OCI-LY7 (cell line): ENCODE measurements around the gene ABCC5. TPM values are rescaled to one million over a fixed set of nuclear protein-coding genes. Genes with fewer than 3 reads are reported as not detected.

Experiments
- BruUV-seq: library from RNA; stranded (reverse); fragments of 400-500 nt; replicated peaks from 2 replicates; lab custom pipeline; 2021; lab: Mats Ljungman, UMichigan
- CTCF ChIA-PET: fragments of 300-600 bp; sonication (Branson Sonifier 250); formaldehyde crosslinking; loops from one replicate; lab custom pipeline; 2022; ENCODE audit warnings: antibody characterized with exemption; ENCODE audit not compliant: unreplicated experiment; lab: Charles Lee
- POLR2A ChIA-PET: fragments of 300-600 bp; sonication (Branson Sonifier 250); formaldehyde crosslinking; loops from one replicate; lab custom pipeline; 2022; ENCODE audit warnings: antibody characterized with exemption; lab: Charles Lee
- DNase-seq: peaks from one replicate; pipeline ENCODE4 v3.0.0-alpha.2; 2015; ENCODE audit warnings: low spot score
- H2AFZ ChIP-seq: fragments of 200-600 bp; sonication (generic), shearing (Covaris generic); 2 replicates; pipeline ENCODE4 v1.6.1; 2014; ENCODE audit warnings: mild to moderate bottlenecking, antibody characterized with exemption, low read length, moderate library complexity
- H3K27ac ChIP-seq: fragments of 200-600 bp; sonication (generic); 2 replicates; pipeline ENCODE4 v1.5.1; 2014; ENCODE audit warnings: mixed run types, low read depth, mild to moderate bottlenecking, moderate library complexity, low read length, inconsistent platforms; ENCODE audit not compliant: poor library complexity, severe bottlenecking
- H3K36me3 ChIP-seq: fragments of 200-600 bp; sonication (generic); 2 replicates; pipeline ENCODE4 v1.6.1; 2014; ENCODE audit warnings: mild to moderate bottlenecking, antibody characterized with exemption, low read length, moderate library complexity, mixed read lengths; ENCODE audit not compliant: insufficient read depth
- H3K4me1 ChIP-seq: fragments of 200-600 bp; sonication (generic); 2 replicates; pipeline ENCODE4 v1.5.1; 2014; ENCODE audit warnings: mild to moderate bottlenecking, low read length; ENCODE audit not compliant: insufficient read depth, poor library complexity, severe bottlenecking
- H3K4me2 ChIP-seq: fragments of 200-600 bp; sonication (generic); 2 replicates; pipeline ENCODE4 v1.6.1; 2014; ENCODE audit warnings: mild to moderate bottlenecking, low read length
- H3K4me3 ChIP-seq: fragments of 200-600 bp; sonication (generic); 2 replicates; pipeline ENCODE4 v1.5.1; 2014; ENCODE audit warnings: mild to moderate bottlenecking, low read depth, low read length; ENCODE audit not compliant: poor library complexity, severe bottlenecking
- H3K79me2 ChIP-seq: fragments of 200-600 bp; sonication (generic); 2 replicates; pipeline ENCODE4 v1.6.1; 2016; ENCODE audit warnings: low read depth, mild to moderate bottlenecking, low read length, moderate library complexity, mixed read lengths; ENCODE audit not compliant: insufficient read depth
- H3K9me2 ChIP-seq: fragments of 200-600 bp; sonication (generic); 2 replicates; pipeline ENCODE4 v1.6.1; 2016; ENCODE audit warnings: mild to moderate bottlenecking, low read length, mixed read lengths; ENCODE audit not compliant: insufficient read depth
- H3K9me3 ChIP-seq: fragments of 200-600 bp; sonication (generic); 2 replicates; pipeline ENCODE4 v1.6.1; 2014; ENCODE audit warnings: mild to moderate bottlenecking, mixed run types, low read length, mixed read lengths
- H4K20me1 ChIP-seq: fragments of 200-600 bp; sonication (generic); 2 replicates; pipeline ENCODE4 v1.6.1; 2014; ENCODE audit warnings: mild to moderate bottlenecking, antibody characterized with exemption, low read length, moderate library complexity, mixed read lengths; ENCODE audit not compliant: insufficient read depth
- EZH2phosphoT487 ChIP-seq: fragments of 200-600 bp; sonication (generic); IDR thresholded peaks from 2 replicates; pipeline ENCODE4 v1.6.1; 2018; ENCODE audit warnings: low read depth, borderline replicate concordance, mild to moderate bottlenecking, mixed run types, antibody characterized with exemption, low read length, moderate library complexity, mixed read lengths
- intact Hi-C: fragments of 100-400 bp; cut with micrococcal nuclease; formaldehyde crosslinking; loops from one replicate; pipeline ENCODE4 v1.10.0; 2022; ENCODE audit not compliant: unreplicated experiment
- total RNA-seq, 2 experiments: library from RNA; depleted of rRNA in 1 of 2; stranded (reverse); fragments of >200 nt in 1 of 2; shearing (Covaris generic) in 1 of 2; gene quantifications; 2 replicates each; pipeline ENCODE4 v1.2.3, GENCODE V29; 2014 to 2022
- TF ChIP-seq, protein P1 (sequence below): fragments of 200-600 bp; sonication (generic); conservative IDR thresholded peaks from 2 replicates; pipeline ENCODE4 v1.5.1; 2014; ENCODE audit warnings: mild to moderate bottlenecking, antibody characterized with exemption, low read length, moderate library complexity, mixed read lengths

The ABCC5 gene
- total RNA-seq, 2 experiments from 2014 or later, result 18.1 to 24.8 TPM

DNA sequence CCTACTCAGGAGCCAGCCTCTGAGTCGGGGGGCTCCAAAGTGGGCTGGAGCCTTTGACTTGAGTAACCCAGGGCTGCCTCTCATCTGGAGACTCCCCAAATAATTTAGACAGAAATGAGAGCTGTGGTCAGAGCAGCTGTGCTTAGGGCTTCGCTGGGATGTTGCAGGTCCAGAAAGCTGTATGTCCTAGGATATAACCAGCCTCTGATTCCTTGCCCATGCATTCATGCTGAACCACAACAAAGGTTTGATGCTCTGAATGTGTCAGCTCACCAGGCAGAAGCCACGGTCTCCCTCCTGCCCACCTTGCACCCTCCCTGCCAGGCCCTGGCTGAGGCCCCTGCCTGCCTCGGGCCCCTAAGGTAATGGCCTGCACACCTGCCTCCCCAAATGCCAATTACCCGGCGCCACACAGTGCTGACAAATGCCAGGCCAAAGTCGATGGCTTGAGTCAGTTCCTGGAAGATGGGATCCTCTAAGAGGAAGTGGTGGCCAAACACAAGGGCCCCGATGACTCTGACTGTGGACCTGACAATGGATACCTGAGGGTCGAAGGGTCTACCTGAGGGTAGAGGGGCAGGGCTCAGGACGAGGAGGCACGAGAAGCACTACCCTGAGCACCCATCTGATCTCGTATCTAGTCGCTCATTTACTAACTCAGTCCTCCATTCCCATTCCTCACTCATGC lies 111.3 kb downstream of the ABCC5 start:
- intact Hi-C loops, result no loop called here
- Histone ChIP-seq H3K27ac (no peak overlapping the region), H3K36me3 (no peaks in the 10 kb centered on the region), H2AFZ (no peak overlapping the region), H3K9me3 (no peaks in the 10 kb centered on the region), H3K4me2 (no peak overlapping the region), H3K79me2 (no peaks in the 10 kb centered on the region), H3K4me3 (no peak overlapping the region), H4K20me1 (no peaks in the 10 kb centered on the region), H3K9me2 (no peaks in the 10 kb centered on the region), H3K4me1 (no peaks in the 10 kb centered on the region)
- TF ChIP-seq, protein P1, sequence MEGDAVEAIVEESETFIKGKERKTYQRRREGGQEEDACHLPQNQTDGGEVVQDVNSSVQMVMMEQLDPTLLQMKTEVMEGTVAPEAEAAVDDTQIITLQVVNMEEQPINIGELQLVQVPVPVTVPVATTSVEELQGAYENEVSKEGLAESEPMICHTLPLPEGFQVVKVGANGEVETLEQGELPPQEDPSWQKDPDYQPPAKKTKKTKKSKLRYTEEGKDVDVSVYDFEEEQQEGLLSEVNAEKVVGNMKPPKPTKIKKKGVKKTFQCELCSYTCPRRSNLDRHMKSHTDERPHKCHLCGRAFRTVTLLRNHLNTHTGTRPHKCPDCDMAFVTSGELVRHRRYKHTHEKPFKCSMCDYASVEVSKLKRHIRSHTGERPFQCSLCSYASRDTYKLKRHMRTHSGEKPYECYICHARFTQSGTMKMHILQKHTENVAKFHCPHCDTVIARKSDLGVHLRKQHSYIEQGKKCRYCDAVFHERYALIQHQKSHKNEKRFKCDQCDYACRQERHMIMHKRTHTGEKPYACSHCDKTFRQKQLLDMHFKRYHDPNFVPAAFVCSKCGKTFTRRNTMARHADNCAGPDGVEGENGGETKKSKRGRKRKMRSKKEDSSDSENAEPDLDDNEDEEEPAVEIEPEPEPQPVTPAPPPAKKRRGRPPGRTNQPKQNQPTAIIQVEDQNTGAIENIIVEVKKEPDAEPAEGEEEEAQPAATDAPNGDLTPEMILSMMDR, result no peak
- TF ChIP-seq EZH2phosphoT487, result no peak
- POLR2A ChIA-PET, result no interaction called here
- CTCF ChIA-PET, result no interaction called here
- no TSS peak for BruUV-seq
- DNase-seq, result no peak

DNA sequence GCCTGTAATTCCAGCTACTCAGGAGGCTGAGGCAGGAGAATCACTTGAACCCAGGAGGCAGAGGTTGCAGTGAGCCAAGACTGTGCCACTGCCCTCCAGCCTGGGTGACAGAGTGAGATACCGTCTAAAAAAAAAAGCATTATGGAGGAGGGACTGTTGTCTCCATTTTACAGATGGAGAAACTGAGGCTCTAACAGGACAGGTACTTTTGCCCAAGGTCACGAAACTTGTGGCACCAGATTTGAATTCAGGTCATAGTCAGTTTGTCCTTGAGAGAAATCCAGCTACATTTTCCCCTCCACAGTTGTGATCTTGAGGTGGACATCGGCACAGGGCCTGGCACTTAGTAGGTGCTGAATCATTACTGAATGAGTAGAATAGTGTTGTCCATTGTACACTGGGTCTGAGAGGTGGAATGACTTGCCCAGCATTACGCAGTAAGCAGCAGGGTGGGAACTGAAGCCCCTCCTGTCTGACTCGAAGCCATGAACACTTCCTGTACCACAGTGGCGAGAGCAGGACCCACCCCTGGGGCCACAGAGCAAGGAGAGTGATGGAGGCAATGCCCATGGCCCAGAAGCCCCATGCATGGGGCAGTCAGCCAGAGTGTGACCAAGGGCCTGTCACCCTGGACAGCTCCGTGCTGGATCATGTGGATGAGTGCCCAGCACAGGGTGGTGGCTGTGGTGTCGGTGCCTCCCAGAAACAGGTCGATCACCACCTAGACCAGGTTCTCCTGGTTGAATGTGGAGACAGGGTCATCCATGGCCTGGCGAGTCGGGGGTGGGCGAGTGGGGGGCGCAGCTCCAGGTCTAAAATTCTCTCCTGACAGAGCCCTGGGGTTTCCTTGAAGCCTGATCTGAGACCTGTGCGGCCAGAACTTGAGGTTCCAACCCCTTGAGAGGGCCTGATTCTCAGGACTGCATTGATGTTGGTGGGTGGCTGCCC lies 112.6 kb downstream of the ABCC5 start:
- Histone ChIP-seq H3K9me2 (no peaks in the 10 kb centered on the region), H3K4me1 (no peaks in the 10 kb centered on the region), H4K20me1 (no peaks in the 10 kb centered on the region), H3K27ac (no peak overlapping the region), H3K4me2 (no peak overlapping the region), H2AFZ (no peak overlapping the region), H3K9me3 (no peaks in the 10 kb centered on the region), H3K79me2 (no peaks in the 10 kb centered on the region), H3K36me3 (no peaks in the 10 kb centered on the region), H3K4me3 (no peak overlapping the region)
- intact Hi-C loops, result loop anchor here (1.0 kb wide), 1 partner anchor 112 kb away; the partner anchor contains the start of gene ABCC5
- TF ChIP-seq, protein P1, result no peak
- no peak for TF ChIP-seq EZH2phosphoT487
- DNase-seq, result no peak
- ChIA-PET POLR2A (no interaction called here), CTCF (interaction anchor here (0.7 to 1.0 kb wide), 3 partner anchors 65 to 113 kb away, joined by 3 to 4 read pairs (median 3); partner anchors contain the start of gene ABCC5)
- BruUV-seq, result no TSS peak
